Psoas muscle (tissue), 8 donors: ENCODE measurements around the gene C1orf141. TPM values are rescaled to one million over a fixed set of nuclear protein-coding genes. Genes with fewer than 3 reads are reported as not detected.

Experiments
- ATAC-seq, 4 donors: fragments of 200-7000 bp; cut with Tn5 transposase; one replicate each; pipeline ENCODE4 v1.9.1; 2020; ENCODE audit warnings: moderate library complexity in 3 of 4, mild to moderate bottlenecking in 2 of 4
- DNase-seq, 2 donors: peaks; one replicate each; pipeline ENCODE4 v3.0.0-alpha.2; 2020
- H3K27ac ChIP-seq: fragments of 200-600 bp; one replicate; pipeline ENCODE4 v1.8.0; 2022
- H3K27me3 ChIP-seq, 3 donors: fragments of 200-600 bp in 1 of 3; one replicate each; pipeline versions ENCODE4 v1.6.1 to v1.8.0; 2013 to 2022; ENCODE audit warnings: low read length in 2 of 3, mild to moderate bottlenecking in 2 of 3, moderate library complexity in 1 of 3; ENCODE audit not compliant: insufficient read depth in 3 of 3
- H3K36me3 ChIP-seq, 2 donors: fragments of 200-600 bp in 1 of 2; one replicate each; pipeline versions ENCODE4 v1.6.1 to v1.8.0; 2013 to 2022; ENCODE audit warnings: low read depth in 1 of 2, mild to moderate bottlenecking in 1 of 2, moderate library complexity in 1 of 2; ENCODE audit not compliant: insufficient read depth in 1 of 2
- H3K4me1 ChIP-seq: fragments of 200-600 bp; one replicate; pipeline ENCODE4 v1.8.0; 2022
- H3K4me3 ChIP-seq: fragments of 200-600 bp; one replicate; pipeline ENCODE4 v1.8.0; 2022; ENCODE audit warnings: mild to moderate bottlenecking
- H3K9me3 ChIP-seq: fragments of 200-600 bp; one replicate; pipeline ENCODE4 v1.8.0; 2022
- WGBS, 3 donors: extraction: QIAGEN DNeasy Blood & Tissue Kit; methylation state at CpG; one replicate each; pipeline versions ENCODE4 v1.1.6 to v1.1.7; 2013; 5-methylcytosine and 5-hydroxymethylcytosine counted together
- intact Hi-C, 2 donors: fragments of 100-400 bp; cut with DNase I; formaldehyde crosslinking; loops; one replicate each; pipeline versions ENCODE4 v1.11.0 to v1.14.2; 2022
- long read RNA-seq, 2 donors: library from polyadenylated mRNA; unstranded; transcript quantifications; one replicate each; pipeline ENCODE4 v2.0.0, GENCODE V29; 2021
- polyA plus RNA-seq, 3 donors: library from polyadenylated mRNA; stranded (reverse); fragments of 200-250 nt; gene quantifications; one replicate each; pipeline ENCODE4 v1.2.3, GENCODE V29; 2013
- total RNA-seq, 4 donors: library from RNA; stranded (reverse); fragmentation: NEBNext Ultra II Directional in 2 of 4; extraction: Animal tissue kit (Norgen Biotek cat#: 25700) in 2 of 4; gene quantifications; one replicate each; pipeline versions ENCODE4 v1.2.1 to v1.2.4, GENCODE V29; 2021 to 2023
- TF ChIP-seq, protein P1 (sequence below): fragments of 200-600 bp; IDR thresholded peaks from one replicate; pipeline ENCODE4 v1.8.0; 2022; ENCODE audit warnings: antibody characterized with exemption
- donor health status: healthy with polysubstance abuse.
- donor health status: DM: no; HTN: no; CAD: no; lungs with moderate emphysema.
- donor health status: Bipolar disorder and iron deficiency.
- donor health status: healthy.
- donor health status: DM: yes; HTN: yes; CAD: no.
- donor health status: DM: no; HTN: no; CAD: no.
- donor health status: DM: no; HTN: no; CAD: no.
- donor health status: DM: yes; HTN: yes; CAD: no.

Gene C1orf141
- total RNA-seq (not detected), polyA plus RNA-seq (not detected)
- long read RNA-seq, donor 1, result 0 reads
- long read RNA-seq, donor 2, result 0 reads

DNA sequence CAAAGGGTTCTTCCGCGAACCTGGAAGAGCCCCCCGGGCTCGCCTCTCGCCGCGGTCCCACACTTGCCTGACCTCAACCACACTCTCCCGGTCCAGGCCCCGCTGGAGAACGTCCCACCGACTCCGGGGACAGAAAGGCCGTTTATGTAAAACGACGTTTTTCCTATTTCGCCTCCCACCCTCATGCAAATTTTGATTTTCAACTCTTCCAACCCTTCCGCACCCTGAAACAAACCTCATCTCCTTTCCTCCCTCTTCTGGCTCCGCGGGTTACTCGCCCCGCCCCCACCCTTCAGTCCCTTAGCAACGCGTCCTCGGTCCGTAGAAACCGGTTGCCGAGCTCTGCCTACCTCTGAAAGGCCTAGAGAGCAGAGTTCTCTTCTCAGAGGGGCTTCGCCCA is at the start of gene C1orf141:
C1orf141 (minus strand) TSS at position 276 of the 400 bp plus-strand sequence. CDS start 7,730 bp downstream, outside the sequence.
- ATAC-seq, result peak in 1 of 4 donors; percentile 51
- Histone ChIP-seq H3K27ac (no peak within 1 kb of the TSS), H3K4me1 (no peaks in the 10 kb centered on the region), H3K27me3 (no peaks in the 10 kb centered on the region), H3K4me3 (peak within 1 kb of the TSS; percentile 61), H3K36me3 (no peaks in the 10 kb centered on the region), H3K9me3 (no peaks in the 10 kb centered on the region)
- TF ChIP-seq, protein P1, sequence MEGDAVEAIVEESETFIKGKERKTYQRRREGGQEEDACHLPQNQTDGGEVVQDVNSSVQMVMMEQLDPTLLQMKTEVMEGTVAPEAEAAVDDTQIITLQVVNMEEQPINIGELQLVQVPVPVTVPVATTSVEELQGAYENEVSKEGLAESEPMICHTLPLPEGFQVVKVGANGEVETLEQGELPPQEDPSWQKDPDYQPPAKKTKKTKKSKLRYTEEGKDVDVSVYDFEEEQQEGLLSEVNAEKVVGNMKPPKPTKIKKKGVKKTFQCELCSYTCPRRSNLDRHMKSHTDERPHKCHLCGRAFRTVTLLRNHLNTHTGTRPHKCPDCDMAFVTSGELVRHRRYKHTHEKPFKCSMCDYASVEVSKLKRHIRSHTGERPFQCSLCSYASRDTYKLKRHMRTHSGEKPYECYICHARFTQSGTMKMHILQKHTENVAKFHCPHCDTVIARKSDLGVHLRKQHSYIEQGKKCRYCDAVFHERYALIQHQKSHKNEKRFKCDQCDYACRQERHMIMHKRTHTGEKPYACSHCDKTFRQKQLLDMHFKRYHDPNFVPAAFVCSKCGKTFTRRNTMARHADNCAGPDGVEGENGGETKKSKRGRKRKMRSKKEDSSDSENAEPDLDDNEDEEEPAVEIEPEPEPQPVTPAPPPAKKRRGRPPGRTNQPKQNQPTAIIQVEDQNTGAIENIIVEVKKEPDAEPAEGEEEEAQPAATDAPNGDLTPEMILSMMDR, result no peak
- DNase-seq, result no peak
- intact Hi-C loops, result no loop called here
- 7 to 15% (median 11%) methylated on average over 25 to 28 of the region's 28 CpGs for WGBS, 3 donors

DNA sequence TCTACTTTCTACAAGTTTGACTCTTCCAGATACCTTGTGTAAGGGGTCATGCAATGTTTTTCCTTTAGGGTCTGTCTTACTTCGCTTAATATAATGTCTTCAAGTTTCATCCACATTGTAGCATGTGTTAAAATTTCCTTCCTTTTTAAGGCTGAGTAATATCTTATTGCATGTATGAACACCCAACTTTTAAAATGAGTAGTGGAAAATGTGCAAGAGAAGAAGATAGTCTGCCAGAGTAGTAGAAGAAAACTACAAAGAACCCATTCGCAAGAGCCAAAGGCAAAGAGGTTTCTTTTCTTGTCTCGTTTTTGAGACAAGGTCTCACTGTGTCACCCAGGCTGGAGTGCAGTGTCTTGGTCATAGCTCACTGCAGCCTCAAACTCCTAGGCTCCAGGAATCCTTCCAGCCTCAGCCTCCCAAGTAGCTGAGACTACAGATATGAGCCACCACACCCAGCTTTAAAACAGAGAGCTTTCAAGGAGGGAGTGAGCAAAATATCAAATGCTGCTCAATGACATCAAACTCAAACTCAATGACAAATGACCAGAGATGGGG is 40.8 kb upstream of the C1orf141 start:
- no peaks in the 10 kb centered on the region for H3K9me3 ChIP-seq
- intact Hi-C loops, result no loop called here
- no peaks in the 10 kb centered on the region for H3K27me3 ChIP-seq
- no peak overlapping the region for H3K27ac ChIP-seq
- H3K4me3 ChIP-seq, result no peak overlapping the region
- TF ChIP-seq, protein P1, result no peak
- DNase-seq (no peak), ATAC-seq (no peak)
- WGBS, 3 donors, result 84 to 90% (median 89%) methylated on average over 3 of the region's 3 CpGs
- H3K36me3 ChIP-seq, result no peaks in the 10 kb centered on the region
- no peaks in the 10 kb centered on the region for H3K4me1 ChIP-seq

DNA sequence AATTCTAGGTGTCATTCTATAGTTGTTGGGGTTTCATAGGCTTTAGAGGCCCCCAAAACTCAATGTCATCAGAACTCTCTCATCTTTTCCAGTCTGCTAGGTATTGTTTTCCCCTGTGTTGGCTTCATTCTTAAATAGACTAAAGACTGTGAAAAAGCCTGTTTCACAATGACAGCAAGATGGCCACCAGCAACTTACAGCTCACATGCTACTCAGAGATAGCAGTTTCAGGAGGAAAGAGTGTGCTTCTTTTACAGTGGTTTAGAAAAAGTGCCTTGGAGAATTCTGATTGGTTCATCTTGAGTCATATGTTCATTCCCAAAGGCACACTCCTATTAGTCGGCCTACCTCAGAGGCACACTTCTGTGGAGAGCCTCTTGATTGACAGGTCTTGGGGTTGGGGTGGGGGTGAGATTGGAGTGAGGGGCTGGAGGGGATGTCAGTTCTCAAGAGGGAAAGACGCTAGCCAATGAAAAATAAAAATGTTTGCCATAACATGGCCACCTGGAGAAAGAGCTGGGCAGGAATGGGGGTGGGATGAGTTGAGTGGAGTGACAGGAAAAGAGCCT is 40.0 kb upstream of the C1orf141 start:
- no peak for ATAC-seq
- Histone ChIP-seq H3K9me3 (no peaks in the 10 kb centered on the region), H3K4me3 (no peak overlapping the region), H3K27me3 (no peaks in the 10 kb centered on the region), H3K27ac (no peak overlapping the region), H3K36me3 (no peaks in the 10 kb centered on the region), H3K4me1 (no peaks in the 10 kb centered on the region)
- intact Hi-C loops, result no loop called here
- no peak for DNase-seq
- 62 to 77% (median 76%) methylated on average over 2 of the region's 2 CpGs for WGBS, 3 donors
- TF ChIP-seq, protein P1, result no peak

DNA sequence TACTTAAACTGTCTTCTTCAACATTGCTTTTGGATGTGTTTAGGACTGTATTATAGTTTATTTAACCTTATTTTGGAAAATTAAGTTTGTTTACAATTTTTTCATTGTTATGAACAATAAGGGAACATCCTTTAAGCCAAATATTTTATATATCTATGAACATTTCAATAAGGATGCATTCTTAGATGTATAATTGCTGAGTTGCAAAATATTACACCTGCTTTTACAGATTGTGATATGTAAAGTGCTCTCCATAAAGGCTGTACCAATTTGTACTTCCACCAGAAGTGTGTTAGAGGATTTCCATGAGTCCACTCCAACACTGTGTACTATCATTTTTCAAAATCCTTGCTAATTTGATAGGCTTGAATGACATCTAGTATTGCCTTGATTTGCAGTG is 39.2 kb upstream of the C1orf141 start:
- H3K4me3 ChIP-seq, result no peak overlapping the region
- no peak overlapping the region for H3K27ac ChIP-seq
- ATAC-seq, result no peak
- no peaks in the 10 kb centered on the region for H3K9me3 ChIP-seq
- no peaks in the 10 kb centered on the region for H3K27me3 ChIP-seq
- intact Hi-C loops, result no loop called here
- TF ChIP-seq, protein P1, result no peak
- no peaks in the 10 kb centered on the region for H3K4me1 ChIP-seq
- DNase-seq, result no peak
- H3K36me3 ChIP-seq, result no peaks in the 10 kb centered on the region

DNA sequence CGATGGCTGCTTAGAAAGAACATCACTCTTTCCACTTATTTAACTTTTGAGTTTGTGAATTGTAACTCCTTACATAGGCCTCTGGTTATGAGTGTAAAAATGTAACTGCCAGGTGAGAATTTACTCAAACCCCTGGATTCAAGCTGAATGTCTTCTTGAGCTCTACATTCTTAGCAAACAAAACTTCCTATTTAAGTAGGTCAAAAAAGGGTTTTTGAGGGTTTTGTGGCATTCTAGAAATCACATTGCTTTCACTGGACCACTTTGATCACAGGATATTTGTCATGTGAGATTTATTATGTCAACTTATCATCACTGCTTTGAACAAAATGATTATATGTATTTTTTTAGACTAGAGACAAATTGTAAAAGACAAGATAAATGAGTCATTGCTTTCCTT is 37.2 kb upstream of the C1orf141 start:
- DNase-seq (no peak), ATAC-seq (no peak)
- TF ChIP-seq, protein P1, result no peak
- H3K9me3 ChIP-seq, result no peaks in the 10 kb centered on the region
- 71 to 85% (median 77%) methylated on average over 1 of the region's 1 CpG for WGBS, 3 donors
- H3K36me3 ChIP-seq, result no peaks in the 10 kb centered on the region
- intact Hi-C loops, result no loop called here
- H3K27me3 ChIP-seq, result no peaks in the 10 kb centered on the region
- H3K4me1 ChIP-seq, result no peaks in the 10 kb centered on the region
- no peak overlapping the region for H3K27ac ChIP-seq
- no peak overlapping the region for H3K4me3 ChIP-seq
